CD4-positive, alpha-beta T cell (primary cell): ENCODE results near the gene PSMD8. TPM values are rescaled to one million over a fixed set of nuclear protein-coding genes. Genes with fewer than 3 reads are reported as not detected.
A peak's percentile ranks its signal among the peaks of the same experiment; 100 is the strongest.

Source experiments
- ATAC-seq: fragments of 200-7000 bp; cut with Tn5 transposase; one replicate; pipeline ENCODE4 v1.10.0; 2022; ENCODE audit warnings: mild to moderate bottlenecking; ENCODE audit not compliant: poor library complexity
- CTCF ChIA-PET: fragments of 350-600 bp; sonication (Branson Sonifier 250); formaldehyde crosslinking; loops from one replicate; lab custom pipeline; 2021; ENCODE audit warnings: antibody characterized with exemption, inconsistent platforms; lab: Charles Lee
- POLR2A ChIA-PET: fragments of 350-600 bp; sonication (Branson Sonifier 250); formaldehyde crosslinking; loops from one replicate; lab custom pipeline; 2021; ENCODE audit warnings: antibody characterized with exemption, inconsistent platforms; lab: Charles Lee
- DNase-seq, 14 experiments: peaks; one replicate each; pipeline ENCODE4 v3.0.0-alpha.2; 2013 to 2020; ENCODE audit warnings: mixed read lengths in 2 of 14
- H3K27ac ChIP-seq, 2 donors: one replicate each; pipeline versions ENCODE4 v1.5.1 to v1.7.0; 2013; ENCODE audit warnings: low read length in 2 of 2, low read depth in 1 of 2, mild to moderate bottlenecking in 1 of 2
- H3K27me3 ChIP-seq, 2 experiments: 1 replicate in 1 of 2; 2 replicates in 1 of 2; pipeline versions ENCODE4 v1.6.1 to v1.7.0; 2013; ENCODE audit warnings: low read length in 2 of 2, control low read depth in 1 of 2, mild to moderate bottlenecking in 1 of 2, moderate library complexity in 1 of 2; ENCODE audit not compliant: insufficient read depth in 2 of 2, control insufficient read depth in 1 of 2
- H3K36me3 ChIP-seq: one replicate; pipeline ENCODE4 v1.6.1; 2013; ENCODE audit warnings: low read length, control low read depth; ENCODE audit not compliant: insufficient read depth
- H3K4me1 ChIP-seq: one replicate; pipeline ENCODE4 v1.6.1; 2013; ENCODE audit warnings: low read length, control low read depth; ENCODE audit not compliant: insufficient read depth
- H3K4me3 ChIP-seq: one replicate; pipeline ENCODE4 v1.5.1; 2013; ENCODE audit warnings: mild to moderate bottlenecking, low read length, moderate library complexity
- H3K9me3 ChIP-seq, 2 experiments: 1 replicate in 1 of 2; 2 replicates in 1 of 2; pipeline versions ENCODE4 v1.6.1 to v1.7.0; 2013; ENCODE audit warnings: low read length in 2 of 2, mild to moderate bottlenecking in 2 of 2, control low read depth in 1 of 2, moderate library complexity in 1 of 2; ENCODE audit not compliant: control insufficient read depth in 1 of 2, insufficient read depth in 1 of 2
- H3K27ac Mint-ChIP-seq: one replicate; pipeline ENCODE4 v1.8.0; 2020; ENCODE audit warnings: mixed read lengths
- H3K27me3 Mint-ChIP-seq: one replicate; pipeline ENCODE4 v1.8.0; 2021; ENCODE audit warnings: mixed read lengths
- H3K36me3 Mint-ChIP-seq: one replicate; pipeline ENCODE4 v1.8.0; 2021; ENCODE audit warnings: low read depth, mixed read lengths
- H3K4me1 Mint-ChIP-seq: one replicate; pipeline ENCODE4 v1.8.0; 2021; ENCODE audit warnings: low read depth, mixed read lengths
- H3K4me3 Mint-ChIP-seq: one replicate; pipeline ENCODE4 v1.8.0; 2020; ENCODE audit warnings: mild to moderate bottlenecking, mixed read lengths
- H3K9me3 Mint-ChIP-seq: one replicate; pipeline ENCODE4 v1.8.0; 2020; ENCODE audit warnings: mixed read lengths
- intact Hi-C, 2 experiments: fragments of 100-400 bp; cut with DNase I in 1 of 2; cut with micrococcal nuclease in 1 of 2; formaldehyde crosslinking; loops; one replicate each; pipeline versions ENCODE4 v1.15.1 to v1.9.0; 2023 to 2025; cut with DNase I, micrococcal nuclease
- total RNA-seq, 174 experiments: library from RNA in 2 of 174; stranded (reverse) in 2 of 174; gene quantifications; one replicate each; pipeline ENCODE4 v1.2.3 and lab custom pipeline; 2021 to 2026
- TF ChIP-seq, protein P1 (sequence below): fragments of 200-600 bp; IDR thresholded peaks from one replicate; pipeline ENCODE4 v1.8.0; 2022; ENCODE audit warnings: antibody characterized with exemption, mild to moderate bottlenecking

The PSMD8 gene
- total RNA-seq, 2 experiments from 2014 or later: 61.2 to 64.4 TPM

DNA sequence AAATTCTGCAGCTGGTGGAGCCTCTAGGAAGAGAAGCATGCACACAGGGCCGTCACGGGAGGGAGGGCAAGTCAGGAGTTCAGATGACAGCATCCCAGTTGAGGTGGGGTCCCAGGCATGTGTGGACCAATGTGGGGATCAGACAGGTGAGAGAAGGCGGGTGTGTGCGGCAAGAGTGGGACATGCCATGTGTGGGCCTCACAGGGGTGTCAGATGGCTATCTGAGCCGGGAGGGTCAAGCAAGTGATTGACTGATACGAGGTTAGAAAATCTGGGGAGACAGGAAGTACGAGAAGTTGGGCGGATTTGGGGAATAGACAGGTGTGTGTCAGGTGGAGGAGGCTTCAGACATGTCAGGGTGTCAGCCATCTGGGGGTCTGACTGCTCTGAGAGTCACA lies 42.8 kb downstream of the PSMD8 start:
- Histone ChIP-seq H3K36me3 (peaks cover 2% of the 10 kb centered on the region), H3K27me3 (no peaks in the 10 kb centered on the region), H3K4me3 (no peak overlapping the region), H3K4me1 (peaks cover 18% of the 10 kb centered on the region), H3K27ac (no peak overlapping the region), H3K9me3 (no peaks in the 10 kb centered on the region)
- no peak for DNase-seq
- no peaks in the 10 kb centered on the region for H3K9me3 Mint-ChIP-seq
- ChIA-PET POLR2A (interaction anchor here (1.9 kb wide), 1 partner anchor 14 kb away, joined by 4 read pairs; the partner anchor contains the start of gene FAM98C), CTCF (interaction anchor here (1.6 kb wide), 1 partner anchor 14 kb away, joined by 5 read pairs; the partner anchor contains the start of gene FAM98C)
- no peak for ATAC-seq
- peaks cover 26% of the 10 kb centered on the region for H3K4me1 Mint-ChIP-seq
- H3K36me3 Mint-ChIP-seq: no peaks in the 10 kb centered on the region
- TF ChIP-seq, protein P1, sequence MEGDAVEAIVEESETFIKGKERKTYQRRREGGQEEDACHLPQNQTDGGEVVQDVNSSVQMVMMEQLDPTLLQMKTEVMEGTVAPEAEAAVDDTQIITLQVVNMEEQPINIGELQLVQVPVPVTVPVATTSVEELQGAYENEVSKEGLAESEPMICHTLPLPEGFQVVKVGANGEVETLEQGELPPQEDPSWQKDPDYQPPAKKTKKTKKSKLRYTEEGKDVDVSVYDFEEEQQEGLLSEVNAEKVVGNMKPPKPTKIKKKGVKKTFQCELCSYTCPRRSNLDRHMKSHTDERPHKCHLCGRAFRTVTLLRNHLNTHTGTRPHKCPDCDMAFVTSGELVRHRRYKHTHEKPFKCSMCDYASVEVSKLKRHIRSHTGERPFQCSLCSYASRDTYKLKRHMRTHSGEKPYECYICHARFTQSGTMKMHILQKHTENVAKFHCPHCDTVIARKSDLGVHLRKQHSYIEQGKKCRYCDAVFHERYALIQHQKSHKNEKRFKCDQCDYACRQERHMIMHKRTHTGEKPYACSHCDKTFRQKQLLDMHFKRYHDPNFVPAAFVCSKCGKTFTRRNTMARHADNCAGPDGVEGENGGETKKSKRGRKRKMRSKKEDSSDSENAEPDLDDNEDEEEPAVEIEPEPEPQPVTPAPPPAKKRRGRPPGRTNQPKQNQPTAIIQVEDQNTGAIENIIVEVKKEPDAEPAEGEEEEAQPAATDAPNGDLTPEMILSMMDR: no peak
- peak overlapping the region; percentile 83 for H3K4me3 Mint-ChIP-seq
- H3K27me3 Mint-ChIP-seq: no peaks in the 10 kb centered on the region
- H3K27ac Mint-ChIP-seq: peak overlapping the region; percentile 52
- intact Hi-C loops: no loop called here

DNA sequence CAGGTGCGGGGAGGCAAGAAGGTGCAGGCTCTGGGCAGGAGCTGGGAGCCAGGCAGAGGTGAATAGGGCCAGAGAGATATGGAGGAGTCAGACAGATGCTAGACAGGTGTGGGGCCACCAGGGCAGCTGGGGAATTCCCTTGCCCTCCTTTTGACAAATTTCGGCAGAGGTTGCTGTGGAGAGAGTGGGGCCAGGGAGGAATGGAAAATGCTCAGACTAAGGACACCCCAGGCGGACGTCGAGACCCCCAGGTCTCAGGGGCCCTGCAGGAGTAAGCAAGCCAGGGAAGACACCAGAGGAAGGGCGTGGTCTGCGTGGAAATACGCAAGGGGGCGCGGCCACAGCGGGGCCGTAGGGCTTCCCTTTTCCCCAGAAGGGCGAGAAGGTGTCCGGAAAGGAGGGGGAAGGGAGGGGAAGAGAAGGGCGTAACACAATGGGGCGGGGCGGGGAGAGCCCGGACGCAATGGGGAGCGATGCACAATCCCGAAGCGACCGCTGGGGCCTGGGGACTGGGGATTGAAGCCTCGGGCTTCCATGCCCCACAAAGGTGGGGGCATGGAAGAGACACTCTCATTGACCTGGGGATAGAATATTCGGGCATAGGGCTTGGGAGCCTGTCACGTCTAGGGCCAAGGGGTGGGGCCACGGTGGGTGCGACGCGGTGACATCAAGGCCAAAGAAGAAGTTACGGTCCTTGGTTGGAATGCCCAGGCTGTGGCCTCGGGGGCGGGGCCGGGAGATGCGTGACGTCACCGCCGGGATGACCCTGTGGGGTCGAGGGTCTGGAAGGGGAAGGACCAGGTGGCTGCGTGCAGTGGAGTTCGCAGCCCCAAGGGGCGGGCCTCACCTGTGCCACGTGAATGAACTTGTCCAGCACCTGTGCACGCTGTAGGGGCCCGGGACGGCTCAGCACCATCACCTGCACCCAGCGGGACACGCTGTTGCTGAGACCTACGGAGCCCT lies 43.5 kb downstream of the PSMD8 start:
- Mint-ChIP-seq H3K4me3 (peak overlapping the region; percentile 83), H3K4me1 (peaks cover 26% of the 10 kb centered on the region), H3K9me3 (no peaks in the 10 kb centered on the region), H3K27me3 (no peaks in the 10 kb centered on the region), H3K36me3 (no peaks in the 10 kb centered on the region), H3K27ac (peak overlapping the region; percentile 52)
- ATAC-seq (peak; percentile 71), DNase-seq (peak in 13 of 14 experiments; percentile 12 to 82 (median 45))
- peak overlapping the region; percentile 63 for H3K4me3 ChIP-seq
- no peaks in the 10 kb centered on the region for H3K27me3 ChIP-seq
- POLR2A ChIA-PET: interaction anchor here (1.9 kb wide), 1 partner anchor 15 kb away, joined by 4 read pairs; the partner anchor contains the start of gene FAM98C
- peaks cover 18% of the 10 kb centered on the region for H3K4me1 ChIP-seq
- TF ChIP-seq, protein P1: no peak
- intact Hi-C loops: no loop called here
- H3K27ac ChIP-seq: peak overlapping the region in 1 of 2 donors; percentile 34
- H3K36me3 ChIP-seq: peaks cover 1% of the 10 kb centered on the region
- H3K9me3 ChIP-seq: no peaks in the 10 kb centered on the region
- CTCF ChIA-PET: interaction anchor here (1.6 kb wide), 1 partner anchor 15 kb away, joined by 5 read pairs; the partner anchor contains the start of gene FAM98C

DNA sequence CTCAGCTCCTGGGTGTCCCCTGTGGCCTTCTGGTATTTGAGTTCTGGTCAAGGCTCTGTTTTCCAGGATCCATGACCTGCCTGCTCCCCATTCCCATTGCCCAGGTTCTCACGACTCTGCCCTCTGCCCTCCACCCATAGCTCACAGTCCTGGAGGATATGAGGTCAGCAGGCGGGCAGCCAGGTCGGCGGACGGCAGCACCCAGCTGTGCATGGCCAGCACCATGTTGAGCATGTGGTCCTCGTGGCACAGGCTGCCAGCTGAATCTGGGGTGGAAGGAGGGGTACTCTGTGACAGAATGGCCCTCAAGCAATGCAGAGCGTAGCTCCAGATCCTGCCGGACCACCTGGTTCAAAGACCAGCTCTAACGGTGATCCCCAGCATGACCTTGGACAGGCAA lies 46.6 kb downstream of the PSMD8 start:
- no peak overlapping the region for H3K4me3 ChIP-seq
- TF ChIP-seq, protein P1: no peak
- H3K4me3 Mint-ChIP-seq: no peak overlapping the region
- no peaks in the 10 kb centered on the region for H3K36me3 Mint-ChIP-seq
- ChIA-PET CTCF (interaction anchor here (1.0 kb wide), 1 partner anchor 18 kb away, joined by 3 read pairs; the partner anchor contains the start of gene FAM98C), POLR2A (no interaction called here)
- peaks cover 25% of the 10 kb centered on the region for H3K4me1 ChIP-seq
- no peak for ATAC-seq
- no peaks in the 10 kb centered on the region for H3K9me3 Mint-ChIP-seq
- no peak overlapping the region for H3K27ac Mint-ChIP-seq
- no peaks in the 10 kb centered on the region for H3K27me3 ChIP-seq
- no peak overlapping the region for H3K27ac ChIP-seq
- H3K9me3 ChIP-seq: no peaks in the 10 kb centered on the region
- peaks cover 26% of the 10 kb centered on the region for H3K4me1 Mint-ChIP-seq
- no peak for DNase-seq
- no peaks in the 10 kb centered on the region for H3K27me3 Mint-ChIP-seq
- no peaks in the 10 kb centered on the region for H3K36me3 ChIP-seq
- intact Hi-C loops: no loop called here
